A673 (cell line): ENCODE measurements around the gene MOV10.

Experiments
- CTCF ChIP-seq: fragments of 300-800, 200-600 bp; sonication (generic); conservative IDR thresholded peaks from 2 replicates; pipeline ENCODE4 v1.5.1; 2017; ENCODE audit warnings: low read depth, mild to moderate bottlenecking, antibody characterized with exemption, low read length, moderate library complexity, mixed read lengths
- EZH2 ChIP-seq: fragments of 200-600 bp; sonication (generic); IDR thresholded peaks from 2 replicates; pipeline ENCODE4 v1.6.1; 2017; ENCODE audit warnings: borderline replicate concordance, low read depth, mild to moderate bottlenecking, mixed read lengths, antibody characterized with exemption, low read length; ENCODE audit not compliant: poor library complexity, severe bottlenecking

GRCh38 chr1:112643080-112643479 is 31.4 kb upstream of the MOV10 start:
- no peak for TF ChIP-seq EZH2
- TF ChIP-seq CTCF, result no peak
